ENCODE measurements around the gene SFT2D3.
A peak's percentile ranks its signal among the peaks of the same experiment; 100 is the strongest.
"Not testable (repeated sequence)": the region's sequence is repeated elsewhere in the genome, so short reads cannot be mapped to it uniquely, and the experiment has no call there.

SFT2D3 gene

DNA sequence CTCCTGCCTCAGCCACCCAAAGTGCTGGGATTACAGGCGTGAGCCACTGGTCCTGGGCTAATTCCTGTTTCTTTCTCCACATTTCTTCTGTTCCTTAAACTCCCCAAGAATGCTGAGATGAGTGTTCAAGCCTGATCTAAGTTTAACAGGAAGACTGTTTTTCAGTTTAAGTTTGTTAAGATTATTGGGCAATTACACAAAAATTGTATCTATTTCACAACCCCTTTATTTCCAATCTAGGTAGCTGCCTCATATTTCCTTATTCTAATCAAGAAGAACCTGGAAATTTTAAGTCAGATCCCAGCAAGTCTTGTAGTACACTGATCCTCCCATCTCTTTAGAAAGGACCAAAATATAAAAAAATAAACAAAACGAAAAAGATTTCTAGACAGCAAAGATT, 11.7 kb downstream of the SFT2D3 start:
- DNase-seq: no peak

DNA sequence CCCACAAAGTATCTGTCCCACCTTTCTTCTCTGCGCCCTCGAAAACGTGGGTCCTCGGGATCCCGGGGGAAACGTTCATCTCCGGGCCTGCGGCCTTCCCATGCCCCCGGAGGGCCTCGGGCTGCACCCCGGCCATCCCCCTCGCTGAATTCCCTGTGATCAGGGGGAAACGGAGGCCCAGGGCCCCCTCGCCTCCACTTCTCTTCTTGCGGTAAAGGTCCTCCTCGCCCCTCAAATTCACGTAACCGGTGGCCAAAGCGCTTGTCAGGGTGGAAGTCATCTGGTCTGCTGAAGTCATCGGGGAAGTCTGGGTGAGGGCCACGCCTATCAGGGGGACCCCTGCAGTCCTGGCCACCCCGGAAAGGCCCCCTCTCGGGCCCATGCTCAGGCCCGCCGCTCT, 12.3 kb downstream of the SFT2D3 start:
- DNase-seq: no peak

DNA sequence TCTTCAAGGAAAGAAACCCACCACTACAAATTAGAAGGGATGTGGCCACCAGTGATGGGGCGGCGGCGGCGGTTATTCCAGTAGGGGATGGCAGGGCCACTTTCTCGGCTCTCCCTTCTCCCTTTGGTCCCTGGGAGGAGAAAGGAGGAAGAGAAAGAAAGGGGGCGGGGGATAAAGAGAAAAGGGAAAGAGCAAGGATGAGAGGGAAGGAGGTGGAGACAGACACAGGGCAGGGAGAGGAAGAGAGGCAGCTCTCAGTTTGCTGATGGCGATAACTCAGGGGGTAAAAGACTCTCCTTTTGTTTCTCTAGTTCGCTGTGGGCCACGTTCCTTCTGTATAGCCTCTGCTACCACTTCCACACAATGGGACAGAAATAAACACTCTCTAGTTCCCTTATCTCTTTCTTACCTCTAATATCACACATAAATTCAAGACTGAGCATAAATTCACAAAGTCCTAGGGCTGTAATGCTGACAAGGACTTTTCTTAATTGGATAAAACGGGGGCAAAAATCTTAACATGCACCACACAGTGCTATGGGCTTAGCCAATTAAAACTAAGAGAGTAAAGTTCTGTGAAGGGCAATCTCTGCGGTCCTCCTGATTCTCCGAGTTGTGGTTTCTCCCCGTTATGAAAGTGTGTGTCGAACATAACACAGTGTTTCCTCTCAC, 14.6 kb downstream of the SFT2D3 start:
- DNase-seq: no peak

DNA sequence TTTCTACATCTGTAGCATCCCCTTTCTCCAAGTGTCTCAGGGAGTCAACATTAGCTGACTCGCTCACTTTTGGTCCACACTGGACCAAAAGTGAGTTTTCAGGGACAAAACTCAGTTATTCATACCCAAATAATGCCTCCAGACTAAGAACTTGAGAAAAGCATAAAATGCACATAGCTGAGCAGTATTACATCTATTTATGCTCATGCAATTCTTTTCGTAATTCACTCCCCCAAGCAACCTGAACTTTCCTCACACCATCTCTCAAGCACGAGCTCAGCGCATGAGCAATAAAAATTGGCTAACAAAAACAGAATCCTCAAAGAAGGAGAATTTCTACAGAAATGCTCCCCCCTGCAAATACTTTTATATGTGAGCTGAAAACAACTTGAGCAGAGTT, 17.0 kb downstream of the SFT2D3 start:
- DNase-seq: no peak

DNA sequence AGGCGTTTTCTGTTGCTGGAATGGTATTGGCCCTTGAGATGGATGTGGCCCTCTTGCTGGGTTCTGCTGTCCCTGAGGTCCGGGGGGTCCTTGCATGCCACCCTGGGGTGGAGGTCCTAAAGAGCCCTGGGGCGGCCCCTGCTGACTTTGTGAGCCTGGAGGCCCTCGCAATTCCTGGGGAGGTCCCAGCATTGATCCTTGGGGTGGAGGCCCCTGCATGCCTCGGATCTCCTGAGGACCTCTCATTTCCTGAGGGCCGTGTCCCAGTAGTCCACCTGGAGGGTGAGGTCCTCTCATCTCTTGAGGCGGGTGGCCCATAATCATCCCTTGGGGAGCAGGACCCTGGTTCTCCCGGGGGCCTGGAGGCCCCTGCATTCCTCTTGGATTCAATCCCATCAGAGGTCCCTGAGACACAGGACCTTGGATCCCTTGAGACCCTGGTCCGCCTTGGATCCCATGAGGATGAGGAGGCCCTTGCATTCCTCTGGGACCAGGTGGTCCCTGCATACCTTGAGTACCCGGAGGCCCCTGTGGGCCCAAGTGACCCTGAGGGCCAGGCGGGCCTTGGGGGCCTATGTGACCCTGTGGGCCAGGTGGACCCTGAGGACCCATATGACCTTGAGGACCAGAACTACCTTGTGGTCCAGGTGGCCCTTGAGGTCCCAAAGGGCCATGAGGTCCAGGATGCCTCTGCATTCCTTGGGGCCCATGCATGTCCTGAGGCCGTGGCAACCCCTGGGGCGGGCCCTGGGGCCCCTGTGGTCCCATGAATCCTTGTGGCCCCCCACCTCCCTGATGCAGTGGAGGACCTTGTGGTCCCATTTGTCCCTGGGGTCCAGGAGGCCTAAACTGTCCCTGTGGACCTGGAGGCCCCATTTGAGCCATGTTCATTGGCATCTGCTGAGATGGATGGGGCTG, 18.3 kb downstream of the SFT2D3 start:
- DNase-seq: no peak

DNA sequence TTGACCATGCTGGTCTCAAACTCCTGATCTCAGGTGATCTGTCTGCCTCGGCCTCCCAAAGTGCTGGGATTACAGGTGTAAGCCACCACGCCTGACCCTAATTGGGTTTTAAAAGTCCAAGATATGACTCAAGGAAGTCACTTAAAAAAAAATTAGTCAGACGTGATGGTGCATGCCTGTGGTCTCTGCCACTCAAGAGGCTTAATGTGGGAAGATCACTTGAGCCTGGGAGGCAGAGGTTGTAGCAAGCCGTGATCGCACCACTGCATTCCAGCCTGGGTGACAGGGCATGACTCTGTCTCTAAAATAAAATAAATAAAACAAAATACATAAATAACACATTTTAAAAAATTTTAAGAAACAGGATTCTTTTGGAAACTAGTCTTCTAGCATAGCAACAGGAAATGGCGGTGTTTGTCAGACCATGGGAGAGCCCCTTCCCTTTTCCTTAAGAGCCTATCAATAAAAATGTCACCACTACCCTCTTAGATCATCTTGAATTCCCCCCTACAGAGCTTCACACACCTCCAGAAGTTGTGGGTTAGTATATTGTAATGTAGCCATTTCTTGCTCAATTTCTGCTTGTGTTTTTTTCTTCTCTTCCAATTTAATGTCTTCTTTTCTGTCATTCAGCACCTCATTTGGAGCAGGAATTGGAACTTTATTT, 20.1 kb downstream of the SFT2D3 start:
- no peak for DNase-seq

DNA sequence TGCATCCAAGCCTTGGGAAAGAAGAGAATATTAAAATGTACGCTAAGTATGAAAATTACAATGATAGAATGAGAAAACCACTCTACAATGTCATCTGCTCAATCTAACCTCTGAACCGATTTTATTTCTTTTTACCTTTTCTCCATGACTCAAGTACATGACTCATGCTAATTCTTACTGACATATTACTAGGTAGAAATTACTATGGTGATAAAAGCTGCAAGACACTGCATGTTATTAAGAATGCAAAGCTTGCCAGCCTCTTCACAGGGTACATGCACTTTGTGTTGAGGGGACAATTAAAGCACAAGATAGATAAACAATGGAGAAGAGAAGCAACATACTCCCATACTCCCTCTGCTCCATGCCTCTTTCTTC, 20.7 kb downstream of the SFT2D3 start:
- no peak for DNase-seq

DNA sequence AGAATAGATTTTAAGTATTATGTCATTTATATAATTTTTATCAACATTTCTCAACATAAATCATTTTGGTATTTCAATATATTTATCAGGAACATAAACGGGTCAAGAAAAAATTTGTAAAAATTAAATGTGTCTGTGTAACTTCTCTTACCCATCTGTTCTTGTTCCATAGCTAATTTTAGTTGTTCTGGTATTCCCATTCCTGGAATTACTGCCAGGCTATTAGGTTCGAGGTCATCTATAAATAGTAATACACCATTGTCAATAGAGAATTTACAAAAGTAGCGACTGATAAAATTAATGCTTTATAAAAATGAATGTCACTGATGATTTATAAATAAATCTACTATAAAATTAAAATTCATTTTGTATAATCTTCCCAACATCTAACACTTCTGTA, 21.5 kb downstream of the SFT2D3 start:
- no peak for DNase-seq

DNA sequence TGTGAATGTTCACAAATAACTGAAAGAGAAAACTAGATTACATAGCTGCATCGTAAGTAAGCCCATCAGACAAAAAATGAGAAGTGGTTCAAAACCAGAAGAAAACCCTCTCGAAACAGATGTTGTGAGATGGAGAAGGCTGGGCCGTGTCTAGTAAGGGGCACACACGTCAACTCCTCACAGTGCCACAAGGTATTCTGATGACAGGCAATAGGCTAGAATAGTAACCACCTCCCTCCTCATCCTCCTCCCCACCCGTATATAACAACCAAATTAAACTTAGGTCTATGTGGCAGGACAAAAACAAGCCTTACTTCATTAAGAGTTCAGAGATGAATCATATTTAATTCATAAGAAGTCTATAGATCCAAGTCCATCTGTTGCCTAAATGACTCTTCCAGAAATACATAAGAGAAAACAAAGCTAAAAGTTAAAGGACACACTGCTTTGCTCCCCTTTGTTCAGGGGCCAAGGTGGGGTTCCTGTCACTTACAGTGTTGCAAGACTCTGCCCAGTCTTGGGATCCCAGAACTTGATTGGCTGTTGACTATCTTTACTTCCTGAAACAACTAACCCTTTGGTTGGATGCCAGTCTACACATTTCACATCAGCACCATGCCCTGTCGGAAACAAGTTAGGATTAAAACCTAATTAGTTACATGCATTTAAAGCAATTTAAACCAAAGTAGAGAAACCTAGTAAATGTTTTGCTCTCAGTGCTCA, 25.0 kb downstream of the SFT2D3 start:
- DNase-seq: no peak

DNA sequence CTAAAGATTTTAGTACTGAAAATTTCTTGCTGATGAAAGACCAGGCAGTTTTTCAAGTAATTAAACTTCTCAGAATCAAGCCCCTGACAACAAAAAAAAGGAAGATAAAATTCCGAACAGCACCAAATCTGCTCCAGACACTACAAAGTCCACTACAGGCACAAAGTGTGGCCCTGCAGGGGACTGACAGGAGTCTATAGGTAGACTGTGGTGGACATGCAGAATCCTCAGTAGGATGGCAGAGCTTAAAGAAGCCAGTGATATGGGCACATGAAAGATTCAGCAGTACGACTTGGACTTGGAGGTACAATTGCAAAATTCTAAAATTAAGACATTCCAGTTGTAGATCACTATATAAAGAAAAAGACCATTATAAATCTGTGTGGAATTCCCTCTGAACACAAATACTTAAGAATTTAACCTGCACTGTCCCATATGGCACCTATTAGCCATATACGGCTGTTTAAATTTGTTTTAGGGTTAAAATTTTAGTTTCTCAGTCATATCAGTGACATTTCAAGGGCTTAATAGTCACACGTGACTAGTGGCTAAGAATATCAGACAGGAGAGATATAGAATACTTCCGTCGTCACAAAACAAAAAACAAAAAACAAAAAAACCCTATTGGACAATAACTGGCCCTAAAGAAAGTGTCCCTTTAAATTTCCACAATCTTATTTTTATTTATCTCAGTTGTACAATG, 32.0 kb downstream of the SFT2D3 start:
- DNase-seq: no peak

DNA sequence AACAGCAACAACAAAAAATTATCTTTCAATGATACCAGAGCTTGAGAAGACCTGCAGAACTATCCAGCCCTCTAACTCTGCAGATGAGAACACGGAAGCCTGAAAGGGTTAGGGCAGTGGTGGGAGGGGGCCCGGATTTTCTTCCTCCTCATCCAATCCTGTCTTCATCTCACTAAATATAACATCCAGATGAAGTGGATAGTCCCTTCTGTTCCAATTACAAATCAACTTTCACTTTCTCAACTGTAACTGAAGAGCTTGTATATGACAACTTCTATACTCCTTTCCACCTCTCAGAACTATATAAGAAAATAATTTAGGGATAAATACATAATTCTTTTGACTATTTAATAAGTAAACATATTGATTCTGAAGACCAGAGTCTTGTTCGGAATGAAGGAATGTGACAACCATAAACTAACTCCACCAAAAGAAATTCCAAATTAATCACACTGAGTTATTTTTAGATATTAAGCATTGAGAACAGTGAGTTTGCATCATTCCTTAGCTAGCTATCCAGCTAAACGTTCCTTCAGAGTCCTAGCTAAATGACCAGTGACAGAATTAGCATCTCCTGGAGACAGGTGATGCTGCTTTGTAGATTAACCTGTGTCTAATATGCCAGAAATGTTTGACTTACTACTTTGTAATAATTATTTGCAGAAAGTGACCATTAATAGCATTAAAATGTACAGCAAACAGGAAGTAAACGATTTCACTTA, 32.7 kb downstream of the SFT2D3 start:
- no peak for DNase-seq

DNA sequence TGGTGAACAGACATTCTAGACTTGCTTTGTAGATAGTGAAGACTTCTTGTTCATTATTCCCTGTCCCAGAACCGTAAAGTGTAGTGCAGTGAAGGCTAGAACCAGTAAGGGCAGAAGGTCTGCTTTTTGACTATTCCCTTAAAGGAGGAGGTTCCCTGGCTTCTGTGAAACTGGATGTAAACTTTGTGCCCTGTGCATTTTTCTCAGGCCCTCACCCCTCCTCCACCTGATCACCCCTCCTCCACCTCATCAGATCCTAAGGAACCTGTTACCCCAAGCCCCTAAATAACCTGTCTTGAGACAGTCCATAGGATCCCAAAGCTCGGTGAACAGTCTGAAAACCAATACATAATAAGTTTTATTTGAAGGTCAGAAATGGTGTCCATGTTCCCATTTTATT, 33.7 kb downstream of the SFT2D3 start:
- no peak for DNase-seq

DNA sequence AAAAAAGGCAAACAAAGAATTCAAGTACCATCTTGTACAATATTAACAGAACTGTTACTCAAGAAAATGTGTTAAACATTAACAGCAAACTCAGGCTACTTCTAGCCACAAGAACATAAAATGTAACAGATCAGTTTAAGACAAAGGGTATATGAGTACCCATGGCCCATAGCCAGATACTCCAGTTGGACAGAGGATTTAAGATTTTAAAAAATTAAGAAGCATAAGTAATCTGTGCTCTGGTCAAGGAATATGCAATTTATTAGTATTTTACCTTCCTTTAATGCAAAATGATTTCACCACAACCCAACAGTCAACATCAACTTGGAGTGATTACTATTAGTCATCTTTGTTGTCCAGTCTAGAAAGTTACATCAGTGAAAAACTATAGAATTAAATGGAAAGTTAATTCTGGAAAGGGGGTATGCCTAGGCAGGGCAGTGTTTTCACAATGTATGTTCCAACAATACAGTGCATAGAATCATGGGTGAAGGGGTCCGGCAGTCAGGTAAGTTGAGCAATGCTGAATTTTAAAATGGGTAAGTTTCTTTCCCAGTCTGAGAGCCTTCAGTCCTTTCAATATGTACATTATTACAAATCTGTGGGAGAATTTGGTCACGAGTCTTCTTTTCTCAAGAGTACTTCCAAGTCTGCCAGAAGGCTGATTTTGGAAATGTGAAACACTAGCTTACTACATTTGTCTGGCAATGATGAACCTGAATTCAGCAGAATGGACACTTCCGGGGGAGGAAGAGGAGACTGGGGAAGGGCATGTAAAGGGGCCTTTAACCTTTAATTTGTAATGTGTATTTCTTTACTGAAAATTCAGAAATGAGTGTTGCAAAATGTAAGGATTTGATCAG, 34.5 kb downstream of the SFT2D3 start:
- DNase-seq: no peak

DNA sequence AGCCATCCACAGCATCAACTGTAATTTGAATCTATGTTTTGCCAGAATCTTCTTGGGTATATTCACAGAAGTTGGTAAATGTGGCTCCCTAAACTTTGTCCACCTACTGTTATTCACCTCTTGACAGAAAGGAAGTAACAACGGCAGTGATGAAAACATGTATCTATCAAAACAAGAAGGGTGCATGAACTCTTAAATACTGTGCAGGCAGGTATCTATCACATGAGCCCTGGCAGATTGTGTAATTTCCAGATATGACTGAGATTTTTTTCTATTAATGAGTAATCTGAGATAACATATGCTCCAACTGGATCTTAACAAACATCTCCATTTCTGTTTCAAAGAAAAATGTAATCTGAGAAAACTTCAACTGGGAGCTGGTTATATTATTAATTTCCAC, 36.6 kb downstream of the SFT2D3 start:
- peak; percentile 42 for DNase-seq

DNA sequence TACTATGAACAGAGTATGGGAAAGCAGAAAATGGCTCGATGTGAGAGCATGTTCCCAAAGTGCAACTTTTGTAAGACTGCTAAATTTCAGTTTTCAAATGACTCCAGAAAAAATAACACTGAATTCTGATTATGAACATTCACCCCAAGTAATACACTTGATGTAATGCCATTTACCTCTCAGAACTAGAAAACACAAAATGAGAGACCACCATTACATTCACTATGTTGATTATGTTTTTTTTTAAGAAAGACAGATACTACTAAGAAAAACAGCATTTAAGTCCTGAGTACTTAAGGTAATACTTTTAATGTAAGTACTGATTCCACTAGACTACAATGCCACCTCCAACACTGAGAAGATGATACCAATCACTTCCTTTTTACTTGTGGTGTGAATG, 38.5 kb downstream of the SFT2D3 start:
- DNase-seq: no peak

DNA sequence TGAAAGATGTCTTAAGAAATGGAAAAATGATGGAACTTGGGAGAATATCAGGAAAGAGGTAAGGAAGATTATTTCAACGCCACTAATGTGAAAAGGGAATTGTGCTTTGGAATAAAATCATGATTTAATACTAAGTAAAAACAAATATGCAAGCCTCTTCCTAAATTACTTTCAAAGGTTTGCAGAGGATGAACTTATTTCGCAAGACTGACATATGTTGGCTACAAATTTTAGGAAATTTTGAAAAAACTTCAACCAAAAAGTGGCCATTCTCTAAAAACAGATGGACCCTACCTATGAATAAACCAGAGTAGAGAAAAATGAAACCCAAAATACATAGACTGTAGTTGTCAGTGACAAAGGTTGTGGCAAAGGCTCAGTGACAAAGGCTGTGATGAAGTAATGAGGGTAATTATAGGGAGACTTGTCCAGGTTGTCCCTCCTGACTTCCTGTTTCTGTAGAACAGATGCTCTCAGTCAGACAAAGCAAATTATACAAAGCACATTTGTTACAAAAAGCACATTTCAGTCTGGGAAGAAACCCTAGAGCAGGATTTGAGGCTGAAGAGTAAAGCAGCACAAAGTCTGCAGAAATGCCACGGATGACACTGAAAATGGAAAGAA, 39.5 kb downstream of the SFT2D3 start:
- no peak for DNase-seq

DNA sequence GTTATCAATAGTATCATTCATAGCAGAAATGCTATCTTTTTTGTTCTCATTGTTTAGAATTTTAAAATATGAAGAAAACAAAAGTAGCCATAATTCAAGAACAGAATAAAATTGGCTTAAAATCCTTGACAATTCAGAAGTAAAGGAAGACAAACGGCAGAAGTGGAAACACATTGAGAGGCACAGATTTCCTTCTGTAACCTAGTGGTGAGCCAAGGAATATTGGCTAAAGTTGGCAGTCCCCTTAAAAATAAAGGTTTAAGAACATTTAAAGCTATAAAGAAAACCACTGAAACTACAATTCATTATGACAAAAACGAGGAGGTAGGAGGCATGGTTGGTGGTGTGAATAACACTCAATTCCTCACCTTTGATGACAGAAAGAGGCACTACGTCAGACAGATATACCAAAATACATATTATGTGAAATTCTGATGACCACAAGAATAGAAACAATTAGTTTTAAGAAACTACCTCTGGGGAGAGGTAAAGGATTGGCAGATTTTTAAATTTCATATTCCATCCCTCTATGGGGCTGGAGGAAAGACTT, 42.3 kb downstream of the SFT2D3 start:
- DNase-seq: no peak

DNA sequence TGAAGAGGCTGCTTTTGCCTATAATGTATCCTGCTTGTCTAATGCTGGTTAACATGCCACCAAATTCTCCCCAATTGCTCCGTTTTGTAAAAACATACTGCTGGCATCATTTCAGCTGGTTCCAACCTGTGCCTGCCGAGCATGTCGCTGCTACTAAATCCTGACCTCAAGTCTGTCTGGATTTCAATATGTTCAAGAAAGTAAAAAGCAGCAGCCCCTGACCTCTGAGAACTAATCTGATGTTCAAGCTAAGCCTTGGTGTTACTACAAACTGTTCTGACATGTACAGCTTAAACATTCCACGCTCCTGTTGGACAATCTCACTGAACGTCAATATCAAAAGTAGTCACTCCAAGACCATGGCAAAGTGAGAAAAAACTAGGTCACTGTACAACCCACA, 46.3 kb downstream of the SFT2D3 start:
- DNase-seq: no peak

DNA sequence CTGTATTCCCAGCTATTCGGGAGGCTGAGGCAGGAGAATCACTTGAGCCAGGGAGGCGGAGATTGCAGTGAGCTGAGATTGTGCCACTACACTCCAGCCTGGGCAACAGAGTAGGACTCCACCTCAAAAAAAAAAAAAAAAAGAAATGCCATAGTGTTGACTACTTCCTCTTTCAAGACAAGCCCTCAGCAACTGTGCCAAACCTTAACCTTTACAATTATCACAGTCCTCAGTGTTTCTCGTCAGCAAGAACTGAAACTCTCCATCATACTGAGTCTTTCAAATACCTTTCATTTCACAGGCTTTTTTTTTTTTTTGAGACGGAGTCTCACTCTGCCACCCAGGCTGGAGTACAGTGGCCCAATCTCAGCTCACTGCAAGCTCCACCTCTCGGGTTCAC, 48.2 kb downstream of the SFT2D3 start:
- not testable (repeated sequence) for DNase-seq

DNA sequence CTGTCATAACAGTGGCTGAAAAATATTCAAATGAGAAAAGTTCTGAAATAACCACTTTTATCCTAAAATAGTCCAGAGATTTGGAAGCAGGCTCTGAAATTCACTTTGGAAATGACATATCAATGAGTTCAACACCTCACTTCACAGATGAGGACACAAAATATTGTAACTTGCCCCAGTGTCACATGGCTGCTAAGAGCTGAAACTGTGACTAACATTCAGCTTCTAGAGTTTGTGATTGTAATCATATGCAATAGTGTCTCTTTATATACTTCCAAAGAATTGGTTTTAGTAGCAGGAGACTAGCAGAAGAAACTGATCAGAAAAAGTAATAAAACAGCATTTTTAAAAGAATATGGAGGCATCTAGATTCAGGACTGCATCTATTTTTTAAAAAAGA, 52.1 kb downstream of the SFT2D3 start:
- no peak for DNase-seq
